H54 (cell line): ENCODE results near the gene SHROOM3.
"Not testable (repeated sequence)": the region's sequence is repeated elsewhere in the genome, so short reads cannot be mapped to it uniquely, and the experiment has no call there.

Experiments
- DNase-seq: peaks from one replicate; pipeline ENCODE4 v3.0.0; 2011; ENCODE audit warnings: low spot score, mixed read lengths; ENCODE audit not compliant: insufficient read length
- FAIRE-seq: peaks from 3 replicates; lab custom pipeline; 2011; peaks lifted over from hg19 to GRCh38; lab: Jason Lieb, UNC
- POLR2A ChIP-seq: IDR thresholded peaks from 2 replicates; pipeline ENCODE4 v1.6.1; 2011; ENCODE audit warnings: low read depth, mild to moderate bottlenecking, low read length

The SHROOM3 gene

DNA sequence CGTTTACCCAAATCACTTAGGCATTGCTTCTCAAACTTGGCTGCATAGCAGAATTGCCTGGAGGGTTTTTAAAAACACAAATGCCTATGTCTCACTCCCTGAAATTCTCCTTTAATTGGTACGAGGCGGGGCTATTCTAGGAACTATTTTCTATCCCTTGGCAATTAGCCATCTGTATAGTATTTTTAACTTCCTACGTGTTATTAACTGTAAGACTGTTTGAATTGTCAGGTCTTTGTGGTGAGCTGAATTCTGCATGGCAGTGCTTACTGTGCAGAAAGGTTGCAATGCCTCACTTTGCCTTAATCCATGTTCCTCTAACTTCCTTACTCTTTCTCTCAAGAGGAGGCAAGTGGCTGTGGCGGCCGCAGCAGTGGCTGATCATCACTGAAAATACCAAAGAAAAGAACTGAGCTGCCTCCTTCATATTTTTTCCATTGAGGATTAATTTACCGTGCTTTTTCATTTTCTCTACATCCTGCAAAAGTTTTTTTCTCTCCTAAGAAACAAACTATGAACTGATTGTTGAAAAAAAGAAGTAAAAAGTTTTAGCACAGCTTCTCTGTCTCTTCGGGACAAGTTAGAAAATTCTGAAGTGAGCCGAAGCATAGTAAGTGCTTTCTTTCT, at the start of gene SHROOM3:
Gene SHROOM3, plus strand, starts transcription at position 329 of the 627 bp plus-strand sequence. CDS start 824 bp downstream, outside the sequence.
- FAIRE-seq (no peak), DNase-seq (no peak)
- no peak for TF ChIP-seq POLR2A

- DNase-seq = no peak
- FAIRE-seq = no peak
- no peak for TF ChIP-seq POLR2A
These were observed 49.1 kb upstream of the SHROOM3 start for GRCh38 chr4:76385974-76386373.

DNA sequence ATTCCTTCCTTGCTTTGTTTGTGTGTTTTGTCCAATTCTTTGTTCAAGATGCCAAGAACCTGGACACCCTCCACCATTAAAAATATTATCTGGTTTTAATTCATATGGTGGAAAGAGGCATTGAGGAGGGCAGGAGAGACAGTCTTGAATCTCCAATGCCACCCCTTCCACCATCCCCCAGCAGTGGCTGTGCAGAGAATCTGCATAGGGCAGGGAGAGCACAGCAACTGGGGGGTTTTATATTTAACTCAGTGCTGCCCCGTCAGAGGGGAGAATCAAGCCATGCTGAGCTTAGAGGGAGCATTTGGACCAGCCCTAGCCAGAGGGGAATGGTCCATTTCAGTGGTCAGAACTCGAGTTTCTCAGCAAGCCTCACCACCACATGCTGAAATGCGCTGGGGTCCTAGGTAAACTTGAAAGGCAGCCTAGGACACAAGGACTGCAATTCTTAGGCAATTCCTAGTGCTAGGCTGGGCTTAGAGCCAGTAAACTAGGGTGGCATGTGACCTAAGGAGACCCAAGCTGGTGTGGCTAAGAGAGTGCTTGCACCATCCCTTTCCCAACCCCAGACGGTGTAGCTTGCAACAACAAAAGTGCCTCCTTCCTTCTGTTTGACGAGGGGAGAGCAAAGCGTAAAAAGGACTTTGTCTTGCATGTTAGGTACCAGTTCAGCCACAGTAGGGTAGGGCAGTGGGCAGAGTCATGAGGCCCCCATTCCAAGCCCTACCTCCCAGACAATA, 48.3 kb upstream of the SHROOM3 start:
- FAIRE-seq (no peak), DNase-seq (no peak)
- TF ChIP-seq POLR2A = no peak

DNA sequence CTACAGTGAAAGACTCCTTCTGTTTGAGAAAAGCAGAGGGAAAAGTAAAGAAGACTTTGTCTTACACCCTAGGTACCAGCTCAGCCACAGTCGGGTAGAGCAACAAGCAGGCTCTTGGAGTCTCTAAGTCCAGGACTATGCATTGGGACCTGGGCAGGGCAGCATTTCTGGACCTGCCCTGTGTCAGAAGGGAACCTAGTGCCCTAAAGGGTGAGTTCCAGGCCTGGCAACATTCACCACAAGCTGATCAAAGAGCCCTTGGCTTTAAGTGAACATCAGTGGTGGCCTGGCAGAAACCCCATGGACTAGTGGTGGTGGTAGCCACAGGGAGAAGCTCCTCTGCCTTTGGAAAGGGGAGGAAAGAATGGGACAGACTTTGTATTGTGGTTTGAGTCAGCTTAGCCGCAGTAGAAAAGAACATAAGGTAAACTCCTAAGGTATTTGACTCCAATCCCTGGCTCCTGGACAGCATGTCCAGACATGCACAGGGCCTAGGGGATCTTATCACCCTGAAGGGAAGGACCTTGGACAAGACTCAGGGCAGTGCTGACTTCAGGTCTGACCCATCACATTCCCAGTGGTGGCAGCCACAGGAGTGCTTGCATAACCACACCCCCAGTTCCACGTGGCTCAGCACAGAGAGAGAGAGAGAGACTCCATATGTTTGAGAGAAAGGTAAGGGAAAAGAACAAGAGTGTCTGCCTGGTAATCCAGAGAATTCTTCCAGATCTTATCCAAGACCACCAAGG, 46.7 kb upstream of the SHROOM3 start:
- DNase-seq (no peak), FAIRE-seq (no peak)
- TF ChIP-seq POLR2A = no peak

DNA sequence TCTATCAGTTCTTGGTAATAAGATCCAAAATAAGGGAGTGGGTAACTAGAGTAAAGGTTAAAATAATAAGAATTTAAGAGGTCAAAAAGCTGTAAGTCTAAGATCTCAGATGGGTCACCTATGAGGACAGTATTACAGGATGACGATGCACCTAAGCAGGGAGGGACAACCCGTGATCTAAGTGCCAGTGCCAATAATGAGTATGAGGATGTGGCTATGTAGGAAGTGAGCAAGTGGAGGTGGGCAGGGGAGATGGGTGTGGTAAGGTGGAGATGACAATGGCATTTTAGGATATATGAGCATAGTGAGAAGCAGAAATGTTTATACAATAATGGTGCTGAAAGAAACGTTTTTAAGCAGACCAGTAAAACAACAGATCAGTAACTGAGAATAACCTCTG, 33.4 kb upstream of the SHROOM3 start:
- no peak for TF ChIP-seq POLR2A
- FAIRE-seq (no peak), DNase-seq (no peak)

GRCh38 chr4:76406081-76406480, 28.9 kb upstream of the SHROOM3 start:
- no peak for TF ChIP-seq POLR2A
- FAIRE-seq (no peak), DNase-seq (no peak)

- FAIRE-seq (no peak), DNase-seq (no peak)
These were observed 27.4 kb upstream of the SHROOM3 start for GRCh38 chr4:76407440-76408119.

GRCh38 chr4:76410636-76411035, 24.4 kb upstream of the SHROOM3 start:
- DNase-seq (no peak), FAIRE-seq (no peak)
- TF ChIP-seq POLR2A = no peak

More at GRCh38 chr4:76407440-76408119, 27.4 kb upstream of the SHROOM3 start:
- TF ChIP-seq POLR2A = no peak

DNA sequence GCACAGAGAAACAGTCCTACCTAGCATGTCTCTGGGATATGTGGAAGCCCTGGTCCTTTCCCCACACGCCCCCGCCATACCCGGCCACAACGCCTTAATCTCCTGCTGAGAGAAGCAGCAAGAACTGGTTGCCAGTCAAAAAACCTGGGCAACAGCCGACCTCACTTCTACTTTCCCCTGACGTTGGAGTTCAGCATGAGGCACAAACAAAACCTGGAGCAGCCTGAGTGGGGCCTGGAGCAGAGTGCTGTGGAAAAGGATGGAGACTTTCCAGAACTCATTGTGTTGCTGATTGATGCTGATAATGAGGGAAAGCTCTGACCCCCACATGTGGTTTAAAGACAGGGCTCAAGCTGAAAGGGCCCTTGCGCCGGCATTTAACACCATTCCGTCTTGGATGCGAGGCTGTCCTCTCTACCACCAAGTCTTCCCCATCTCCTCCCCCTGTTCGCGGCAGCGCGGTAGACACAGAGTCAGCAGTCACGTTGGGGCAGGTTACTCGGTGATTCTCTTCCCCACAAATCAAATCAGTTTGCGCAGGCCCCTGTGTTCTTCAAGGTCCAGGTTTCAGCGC, 14.8 kb upstream of the SHROOM3 start:
- no peak for DNase-seq
- no peak for TF ChIP-seq POLR2A
- no peak for FAIRE-seq

DNA sequence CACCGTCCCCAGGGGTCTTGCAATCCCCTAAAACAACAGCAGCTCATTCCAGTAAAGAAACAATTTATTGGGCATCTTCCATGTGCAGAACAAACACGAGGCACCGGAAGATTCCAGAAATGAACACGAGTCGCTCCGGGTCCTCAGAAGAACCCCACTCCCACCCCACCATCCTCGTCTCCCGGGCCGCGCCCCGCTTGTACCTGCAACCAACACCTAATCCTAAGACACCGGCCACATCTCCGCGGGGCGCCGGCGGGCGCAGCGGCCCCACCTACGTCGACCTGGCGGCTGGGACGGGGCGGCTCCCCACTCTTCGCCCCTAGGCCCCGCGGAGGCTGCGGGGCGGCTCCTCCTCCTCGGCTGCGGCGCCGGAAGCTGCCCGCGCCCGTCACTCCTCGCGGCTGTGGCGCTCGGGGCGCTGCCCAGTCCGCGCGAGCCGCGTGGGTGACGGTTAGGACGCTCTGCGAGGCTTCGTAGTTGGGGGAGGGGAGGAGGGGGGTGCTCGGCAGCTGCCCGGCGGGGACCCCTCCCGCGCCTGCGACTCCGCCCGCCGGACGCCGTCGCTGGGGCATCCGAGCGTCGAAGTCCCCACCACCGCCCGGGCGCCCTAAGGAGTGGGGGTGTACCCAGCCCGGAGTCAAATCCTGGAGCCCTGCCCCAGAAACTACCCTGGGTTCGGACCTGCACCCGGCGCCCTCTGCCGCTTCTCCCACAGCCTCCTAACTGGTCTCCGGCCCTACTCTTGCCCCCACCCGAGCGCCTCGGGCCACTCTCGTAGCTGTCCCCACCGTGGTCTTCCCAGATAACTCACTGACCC, 14.1 kb upstream of the SHROOM3 start, which contains the start of gene CCDC158:
Gene CCDC158, minus strand, starts transcription at position 380 of the 820 bp plus-strand sequence. CDS start 17,934 bp downstream, outside the sequence.
- TF ChIP-seq POLR2A = no peak
- no peak for DNase-seq
- FAIRE-seq = no peak

DNA sequence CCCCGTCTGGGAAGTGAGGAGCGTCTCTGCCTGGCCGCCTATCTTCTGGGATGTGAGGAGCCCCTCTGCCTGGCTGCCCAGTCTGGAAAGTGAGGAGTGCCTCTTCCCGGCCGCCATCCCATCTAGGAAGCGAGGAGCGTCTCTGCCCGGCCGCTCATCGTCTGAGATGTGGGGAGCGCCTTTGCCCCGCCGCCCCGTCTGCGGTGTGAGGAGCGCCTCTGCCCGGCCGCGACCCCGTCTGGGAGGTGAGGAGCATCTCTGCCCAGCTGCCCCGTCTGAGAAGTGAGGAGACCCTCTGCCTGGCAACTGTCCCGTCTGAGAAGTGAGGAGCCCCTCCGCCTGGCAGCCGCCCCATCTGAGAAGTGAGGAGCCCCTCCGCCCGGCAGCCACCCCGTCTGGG, 11.9 kb upstream of the SHROOM3 start:
- DNase-seq, FAIRE-seq: not testable (repeated sequence)

DNA sequence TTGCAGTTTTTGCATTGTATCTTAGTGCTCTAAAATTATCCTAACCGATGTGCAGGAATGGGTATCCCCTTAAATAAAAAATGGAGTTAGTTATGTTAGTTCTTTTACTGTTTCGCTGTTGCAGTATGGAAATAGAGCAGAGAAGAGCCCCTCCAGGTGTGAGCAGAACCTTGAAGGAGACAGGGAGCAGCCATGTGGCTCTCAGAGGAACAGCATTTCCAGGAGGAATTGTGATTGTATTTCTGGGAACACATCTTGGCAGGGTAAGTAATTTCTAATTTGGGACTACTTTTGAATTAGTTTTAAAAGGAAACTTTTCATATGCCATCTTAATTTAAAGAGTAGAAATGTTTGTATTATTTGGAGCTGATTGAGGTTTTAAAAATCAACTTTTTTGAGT, 8.8 kb upstream of the SHROOM3 start:
- TF ChIP-seq POLR2A = no peak
- FAIRE-seq (no peak), DNase-seq (no peak)
